ENCODE data around the gene DYNC2H1.

GRCh38 chr11:103077554-103077953, 31.7 kb upstream of the DYNC2H1 start:
- TF ChIP-seq CTCF (IDR thresholded peaks at IDR 0.05; ENCODE audit: low read depth, low read length) (no peak), EZH2phosphoT487 (IDR thresholded peaks at IDR 0.05; ENCODE audit: low read depth) (no peak)
